Esophagus muscularis mucosa (tissue), 4 donors: ENCODE measurements around the gene TRIM7. TPM values are rescaled to one million over a fixed set of nuclear protein-coding genes. Genes with fewer than 3 reads are reported as not detected.

Experiments
- DNase-seq: peaks from one replicate; pipeline ENCODE4 v3.0.0-alpha.2; 2017; ENCODE audit errors: extremely low spot score
- H3K27ac ChIP-seq, 4 donors: fragments of 200-600 bp; sonication (generic); replicated peaks in 1 of 4; 1 replicate in 3 of 4; 2 replicates in 1 of 4; pipeline ENCODE4 v1.5.1; 2016 to 2019; ENCODE audit warnings: mild to moderate bottlenecking in 1 of 4
- H3K27me3 ChIP-seq, 4 donors: fragments of 200-600 bp; sonication (generic); one replicate each; pipeline versions ENCODE4 v1.5.1 to v1.6.0; 2016 to 2019
- H3K36me3 ChIP-seq, 4 donors: fragments of 200-600 bp; sonication (generic); one replicate each; pipeline ENCODE4 v1.5.1; 2016 to 2019
- H3K4me1 ChIP-seq, 4 donors: fragments of 200-600 bp; sonication (generic); one replicate each; pipeline ENCODE4 v1.5.1; 2016 to 2019
- H3K4me3 ChIP-seq, 4 donors: fragments of 200-600 bp; sonication (generic); 1 replicate in 2 of 4; 2 replicates in 2 of 4; pipeline ENCODE4 v1.5.1; 2016 to 2019; ENCODE audit warnings: mild to moderate bottlenecking in 4 of 4, moderate library complexity in 1 of 4
- H3K9me3 ChIP-seq, 4 donors: fragments of 200-600 bp; sonication (generic); 1 replicate in 3 of 4; 2 replicates in 1 of 4; pipeline ENCODE4 v1.5.1; 2016 to 2019
- CTCF ChIP-seq, 3 experiments: fragments of 200-600 bp in 2 of 3; fragments of 450-650 bp in 1 of 3; sonication (generic) in 2 of 3; IDR thresholded peaks; one replicate each; pipeline ENCODE4 v1.5.1; 2017 to 2019; ENCODE audit warnings: antibody characterized with exemption in 3 of 3, mild to moderate bottlenecking in 2 of 3, moderate library complexity in 1 of 3
- EP300 ChIP-seq: sonication (generic); formaldehyde crosslinking; IDR thresholded peaks from one replicate; pipeline ENCODE4 v1.6.1; 2017; ENCODE audit warnings: antibody characterized with exemption
- POLR2A ChIP-seq: fragments of 450-650 bp; IDR thresholded peaks from one replicate; pipeline ENCODE4 v1.6.1; 2017; ENCODE audit warnings: antibody characterized with exemption, moderate library complexity, mild to moderate bottlenecking, low read depth
- POLR2AphosphoS5 ChIP-seq, 2 donors: sonication (generic); formaldehyde crosslinking; IDR thresholded peaks; one replicate each; pipeline ENCODE4 v1.6.1; 2017; ENCODE audit warnings: antibody characterized with exemption in 2 of 2
- WGBS: methylation state at CpG from one replicate; pipeline ENCODE4 v1.1.5; 2018; 5-methylcytosine and 5-hydroxymethylcytosine counted together
- intact Hi-C: fragments of 100-400 bp; cut with DNase I; formaldehyde crosslinking; loops from one replicate; pipeline ENCODE4 v1.15.1; 2023
- total RNA-seq, 4 donors: library from RNA; depleted of rRNA; stranded (reverse); fragments of >200 nt; gene quantifications; one replicate each; pipeline versions ENCODE4 v1.1.0 to v1.2.1, GENCODE V29; 2016

Gene TRIM7
- total RNA-seq, 4 donors from 2014 or later: 2.1 to 5.8 (median 3.4) TPM

- 82% methylated on average over 5 of the region's 5 CpGs for WGBS
- Histone ChIP-seq H3K9me3 (no peaks in the 10 kb centered on the region), H3K27me3 (no peaks in the 10 kb centered on the region), H3K36me3 (peaks cover 67 to 100% (median 99%) of the 10 kb centered on the region in 4 donors), H3K27ac (no peak overlapping the region), H3K4me3 (no peak overlapping the region), H3K4me1 (peaks cover 4 to 30% (median 14%) of the 10 kb centered on the region in 4 donors)
- DNase-seq: no peak
- intact Hi-C loops: no loop called here
- TF ChIP-seq EP300 (no peak), POLR2AphosphoS5 (IDR thresholded peaks at IDR 0.05) (no peak), POLR2A (no peak), CTCF (IDR thresholded peaks at IDR 0.05) (no peak)
These were observed 30.8 kb upstream of the TRIM7 start for GRCh38 chr5:181235689-181236366.

GRCh38 chr5:181235323-181235688, 30.3 kb upstream of the TRIM7 start:
- Histone ChIP-seq H3K27ac (no peak overlapping the region), H3K36me3 (peaks cover 62 to 100% (median 98%) of the 10 kb centered on the region in 4 donors), H3K4me3 (no peak overlapping the region), H3K27me3 (no peaks in the 10 kb centered on the region), H3K4me1 (peaks cover 0 to 25% (median 9%) of the 10 kb centered on the region in 4 donors), H3K9me3 (no peaks in the 10 kb centered on the region)
- DNase-seq: no peak
- intact Hi-C loops: no loop called here
- no peak for TF ChIP-seq POLR2AphosphoS5 (IDR thresholded peaks at IDR 0.05)
- TF ChIP-seq POLR2A: no peak
- no peak for TF ChIP-seq EP300
- no peak for TF ChIP-seq CTCF (IDR thresholded peaks at IDR 0.05)
- 76% methylated on average over 5 of the region's 5 CpGs for WGBS

- peaks cover 55 to 94% (median 92%) of the 10 kb centered on the region in 4 donors for H3K36me3 ChIP-seq
- TF ChIP-seq CTCF (IDR thresholded peaks at IDR 0.05) (no peak), POLR2AphosphoS5 (IDR thresholded peaks at IDR 0.05) (no peak), POLR2A (no peak), EP300 (no peak)
- H3K27me3 ChIP-seq: no peaks in the 10 kb centered on the region
- H3K4me3 ChIP-seq: no peak overlapping the region
- no peak overlapping the region for H3K27ac ChIP-seq
- WGBS: 91% methylated on average over 13 of the region's 22 CpGs
- intact Hi-C loops: no loop called here
- DNase-seq: no peak
- peaks cover 0 to 18% (median 2%) of the 10 kb centered on the region in 4 donors for H3K4me1 ChIP-seq
- no peaks in the 10 kb centered on the region for H3K9me3 ChIP-seq
These were observed 29.7 kb upstream of the TRIM7 start for GRCh38 chr5:181234455-181235306.

GRCh38 chr5:181233801-181234454, 28.9 kb upstream of the TRIM7 start:
- Histone ChIP-seq H3K4me3 (no peak overlapping the region), H3K27me3 (no peaks in the 10 kb centered on the region), H3K36me3 (peaks cover 48 to 92% (median 87%) of the 10 kb centered on the region in 4 donors), H3K27ac (no peak overlapping the region), H3K9me3 (no peaks in the 10 kb centered on the region), H3K4me1 (peaks cover 0 to 12% (median 0%) of the 10 kb centered on the region in 4 donors)
- intact Hi-C loops: no loop called here
- TF ChIP-seq CTCF (IDR thresholded peaks at IDR 0.05) (no peak), POLR2AphosphoS5 (IDR thresholded peaks at IDR 0.05) (no peak), POLR2A (no peak), EP300 (no peak)
- WGBS: 86% methylated on average over 8 of the region's 24 CpGs
- no peak for DNase-seq
